GM21526 (cell line): Measurements from ENCODE around the gene STMND1.
"Not testable (repeated sequence)": the region's sequence is repeated elsewhere in the genome, so short reads cannot be mapped to it uniquely, and the experiment has no call there.

Source experiments
- ATAC-seq: cut with Tn5 transposase; IDR thresholded peaks from one replicate; pipeline ENCODE4 v1.9.1; 2021; ENCODE audit warnings: moderate library complexity; ENCODE audit not compliant: unreplicated experiment, low FRiP score

STMND1 gene

GRCh38 chr6:17101422-17102257 is at the start of gene STMND1:
STMND1 (plus strand) TSS chr6:17102050; CDS start chr6:17102258, 208 bp downstream.
- no peak for ATAC-seq

- no peak for ATAC-seq
Observed at GRCh38 chr6:17054647-17055046, 47.2 kb upstream of the STMND1 start.

- ATAC-seq: no peak
Observed at GRCh38 chr6:17057322-17057721, 44.5 kb upstream of the STMND1 start.

GRCh38 chr6:17058550-17058949 is 43.3 kb upstream of the STMND1 start:
- ATAC-seq: no peak

- no peak for ATAC-seq
Observed at GRCh38 chr6:17059022-17059421, 42.8 kb upstream of the STMND1 start.

- no peak for ATAC-seq
Observed at GRCh38 chr6:17059850-17060249, 42.0 kb upstream of the STMND1 start.

- ATAC-seq: no peak
Observed at GRCh38 chr6:17061097-17061496, 40.8 kb upstream of the STMND1 start.

- ATAC-seq: no peak
Observed at GRCh38 chr6:17062871-17063440, 38.9 kb upstream of the STMND1 start.

- no peak for ATAC-seq
Observed at GRCh38 chr6:17064975-17065374, 36.9 kb upstream of the STMND1 start.

- ATAC-seq: no peak
Observed at GRCh38 chr6:17066610-17067009, 35.2 kb upstream of the STMND1 start.

GRCh38 chr6:17068972-17069371 is 32.9 kb upstream of the STMND1 start:
- not testable (repeated sequence) for ATAC-seq

GRCh38 chr6:17070400-17070799 is 31.4 kb upstream of the STMND1 start:
- ATAC-seq: not testable (repeated sequence)

- not testable (repeated sequence) for ATAC-seq
Observed at GRCh38 chr6:17073596-17073995, 28.3 kb upstream of the STMND1 start.

GRCh38 chr6:17081273-17081672 is 20.6 kb upstream of the STMND1 start:
- no peak for ATAC-seq

- no peak for ATAC-seq
Observed at GRCh38 chr6:17081860-17082508, 19.9 kb upstream of the STMND1 start.

GRCh38 chr6:17083397-17083796 is 18.5 kb upstream of the STMND1 start:
- ATAC-seq: no peak

GRCh38 chr6:17086469-17086868 is 15.4 kb upstream of the STMND1 start:
- no peak for ATAC-seq

- ATAC-seq: no peak
Observed at GRCh38 chr6:17088091-17088611, 13.7 kb upstream of the STMND1 start.

GRCh38 chr6:17091122-17091521 is 10.7 kb upstream of the STMND1 start:
- no peak for ATAC-seq

GRCh38 chr6:17093686-17094085 is 8.2 kb upstream of the STMND1 start:
- no peak for ATAC-seq

GRCh38 chr6:17096096-17096495 is 5.8 kb upstream of the STMND1 start:
- no peak for ATAC-seq
